ENCODE measurements around the gene C2CD4A.

DNA sequence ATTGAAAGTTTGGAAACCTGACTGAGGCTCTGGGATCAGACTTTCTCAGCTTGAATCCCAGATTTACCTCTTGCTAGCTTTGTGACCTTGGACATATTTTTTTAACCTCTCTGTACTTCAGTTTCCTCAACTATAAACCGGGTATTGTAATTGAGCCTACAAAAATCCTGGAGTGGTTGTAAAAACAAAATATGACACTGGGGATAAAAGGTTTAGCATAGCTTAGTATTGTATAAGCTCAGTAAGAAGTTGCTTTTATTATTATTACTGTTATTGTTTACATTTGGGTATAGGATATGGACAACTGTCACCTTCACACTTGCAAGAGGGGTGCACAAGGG lies 21.5 kb downstream of the C2CD4A start:
- TF ChIP-seq YY1 (IDR thresholded peaks at IDR 0.05; ENCODE audit: insufficient read depth, insufficient read length) (no peak), ZNF274 (IDR thresholded peaks at IDR 0.05; ENCODE audit: low read depth, low read length) (no peak), SUZ12 (IDR thresholded peaks at IDR 0.05; ENCODE audit: extremely low read depth, insufficient read depth, insufficient read length) (no peak)

Measured in NT2/D1 (cell line).